Activated gamma-delta T cell treated with Interleukin-2 at 50 U/mL for 16 hours (primary cell): ENCODE results near the gene DAP.
"Not testable (repeated sequence)": the region's sequence is repeated elsewhere in the genome, so short reads cannot be mapped to it uniquely, and the experiment has no call there.

Experiments
- DNase-seq: peaks from one replicate; pipeline ENCODE4 v3.0.0-alpha.2; 2020

Gene DAP

GRCh38 chr5:10648806-10649665 is 112.0 kb downstream of the DAP start:
- no peak for DNase-seq

DNA sequence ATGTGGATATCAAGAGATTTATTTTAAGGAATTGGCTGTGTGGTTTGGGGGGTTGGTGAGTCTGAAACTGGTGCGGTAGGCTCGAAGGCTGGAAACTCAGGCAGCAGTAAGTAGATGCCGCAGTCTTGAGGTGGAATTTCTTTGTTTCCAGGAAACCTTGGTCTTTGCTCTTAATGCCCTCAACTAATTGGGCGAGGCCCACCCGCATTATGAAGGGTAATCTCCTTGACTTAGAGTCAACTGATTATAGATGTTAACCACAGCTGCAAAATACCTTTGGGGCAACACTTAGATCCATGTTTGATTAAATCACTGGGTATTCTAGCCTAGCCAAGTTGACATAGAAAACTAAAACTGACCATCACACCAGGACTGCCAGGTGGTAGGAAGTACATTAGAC is 113.4 kb downstream of the DAP start:
- DNase-seq: no peak

DNA sequence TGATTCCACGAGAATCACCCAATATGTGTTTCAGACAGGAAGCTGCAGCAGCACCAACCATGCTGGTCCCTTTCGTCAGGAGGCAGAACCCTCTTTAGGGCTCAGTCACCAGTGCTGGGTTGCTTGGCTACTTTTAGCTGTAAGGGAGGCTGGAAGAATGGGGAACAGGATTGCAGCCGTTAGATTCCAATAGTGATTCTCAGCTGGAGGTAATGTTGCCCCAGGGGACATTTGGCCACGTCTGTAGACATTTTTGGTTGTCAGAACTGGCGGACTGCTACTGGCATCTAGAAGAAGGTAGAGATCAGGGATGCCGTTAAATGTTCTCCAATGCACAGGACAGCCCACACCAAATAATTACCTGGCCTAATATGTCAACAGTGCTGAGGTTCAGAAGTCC is 115.4 kb downstream of the DAP start:
- DNase-seq: no peak

- no peak for DNase-seq
These were observed 115.9 kb downstream of the DAP start for GRCh38 chr5:10645146-10645545.

DNA sequence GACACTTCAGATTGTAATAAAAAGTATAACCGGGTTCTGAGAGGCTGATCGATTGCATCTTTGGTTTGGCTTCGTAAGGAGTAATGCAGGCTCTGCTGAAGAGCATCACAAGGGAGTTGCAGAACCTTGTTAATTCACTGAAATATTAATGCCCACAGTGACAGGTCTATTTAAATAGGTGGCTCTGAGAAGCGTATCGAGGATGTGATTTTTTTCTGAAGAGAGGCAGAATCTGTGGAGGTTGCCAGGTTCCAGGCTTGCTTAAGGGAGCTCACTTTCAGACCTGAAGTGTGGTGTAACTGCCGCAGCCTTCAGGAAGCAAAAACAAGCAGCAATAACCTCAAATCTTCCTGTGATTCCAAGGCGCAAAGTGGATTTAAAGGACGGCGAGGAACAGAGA is 116.8 kb downstream of the DAP start:
- DNase-seq: no peak

- no peak for DNase-seq
These were observed 118.7 kb downstream of the DAP start for GRCh38 chr5:10642367-10642766.

DNA sequence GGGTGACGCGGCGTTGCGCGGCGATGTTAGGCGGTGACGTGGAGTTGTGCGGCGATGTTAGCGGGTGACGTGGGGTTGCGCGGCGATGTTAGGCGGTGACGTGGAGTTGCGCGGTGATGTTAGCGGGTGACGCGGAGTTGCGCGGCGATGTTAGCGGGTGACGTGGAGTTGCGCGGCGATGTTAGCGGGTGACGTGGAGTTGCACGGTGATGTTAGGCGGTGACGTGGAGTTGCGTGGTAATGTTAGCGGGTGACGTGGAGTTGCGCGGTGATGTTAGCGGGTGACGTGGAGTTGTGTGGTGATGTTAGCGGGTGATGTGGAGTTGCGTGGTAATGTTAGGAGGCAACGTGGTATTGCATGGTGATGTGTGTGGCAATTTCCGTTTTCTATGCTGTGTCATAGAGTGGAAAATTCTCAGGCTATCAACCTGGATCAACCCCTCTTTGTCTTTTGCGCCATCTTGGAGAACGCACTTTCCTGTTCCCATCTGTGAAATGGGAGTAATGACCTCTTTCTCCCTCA is 121.1 kb downstream of the DAP start:
- no peak for DNase-seq

DNA sequence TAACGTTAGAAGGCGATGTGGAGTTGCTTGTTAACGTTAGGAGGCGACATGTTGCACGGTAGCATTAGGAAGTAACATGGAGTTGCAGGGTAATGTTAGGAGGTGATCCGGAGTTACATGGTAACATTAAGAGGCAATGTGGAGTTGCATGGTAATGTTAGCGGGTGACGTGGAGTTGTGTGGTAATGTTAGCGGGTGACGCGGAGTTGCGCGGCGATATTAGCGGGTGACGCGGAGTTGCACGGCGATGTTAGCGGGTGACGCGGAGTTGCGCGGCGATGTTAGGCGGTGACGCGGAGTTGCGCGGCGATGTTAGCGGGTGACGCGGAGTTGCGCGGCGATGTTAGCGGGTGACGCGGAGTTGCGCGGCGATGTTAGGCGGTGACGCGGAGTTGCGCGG is 122.3 kb downstream of the DAP start:
- DNase-seq: not testable (repeated sequence)

GRCh38 chr5:10637944-10638343 is 123.1 kb downstream of the DAP start:
- no peak for DNase-seq

DNA sequence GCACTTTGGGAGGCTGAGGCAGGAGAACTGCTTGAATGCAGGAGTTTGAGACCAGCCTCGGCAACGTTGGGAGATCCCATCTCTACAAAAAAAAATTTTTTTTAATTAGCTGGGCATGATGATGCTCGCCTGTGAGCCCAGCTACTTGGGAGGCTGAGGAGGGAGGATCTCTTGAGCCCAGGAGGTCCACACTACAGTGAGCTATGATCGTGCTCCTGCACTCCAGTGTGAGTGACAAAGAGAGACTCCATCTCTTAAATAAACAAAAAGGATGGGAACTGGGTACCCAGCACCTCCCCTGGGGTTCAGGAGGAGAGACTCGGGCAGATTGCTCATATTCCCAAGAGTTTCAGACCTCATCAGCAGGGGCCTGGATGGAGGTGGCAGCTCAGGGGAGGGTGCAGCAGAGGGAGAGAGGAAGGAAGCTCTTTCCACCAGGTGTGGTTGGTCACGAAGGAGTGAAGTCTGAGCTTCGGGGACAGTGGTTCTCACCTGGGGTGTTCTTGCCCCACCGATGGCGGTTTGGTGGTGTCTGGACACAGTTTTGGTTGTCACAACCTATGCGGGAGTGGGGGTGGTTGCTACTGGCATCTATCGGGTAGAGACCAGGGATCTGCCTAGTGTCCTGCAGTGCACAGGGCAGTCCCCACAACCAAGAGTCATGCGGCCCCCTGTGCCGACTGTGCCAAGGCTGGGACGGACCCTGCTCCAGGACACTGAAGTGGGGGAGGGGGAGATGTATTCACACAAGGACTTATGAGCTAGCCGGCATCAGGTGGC is 124.5 kb downstream of the DAP start:
- DNase-seq: no peak

DNA sequence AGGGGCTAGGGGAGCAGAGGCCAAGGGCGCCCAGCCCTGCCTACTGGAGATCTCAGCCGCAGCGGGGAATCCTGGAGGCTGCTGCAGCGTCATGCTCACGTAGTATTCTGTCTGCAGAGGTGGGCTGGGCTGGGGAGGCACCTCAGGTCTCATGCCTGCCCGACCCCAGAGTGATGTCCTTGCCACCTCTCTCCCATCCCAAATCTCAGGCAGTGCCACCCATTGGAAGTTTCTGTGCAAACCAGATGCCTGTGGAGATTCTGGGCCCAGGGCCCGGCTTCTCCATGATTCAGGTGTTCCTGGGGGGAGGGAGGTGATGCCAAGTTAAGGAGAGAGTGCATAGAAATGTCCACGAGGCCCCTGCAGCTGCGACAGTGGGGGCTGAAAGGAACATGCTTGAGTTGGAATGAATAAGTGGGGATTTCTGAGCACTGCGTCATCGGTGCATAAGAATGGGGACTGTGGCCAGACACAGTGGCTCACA is 125.1 kb downstream of the DAP start:
- DNase-seq: no peak

DNA sequence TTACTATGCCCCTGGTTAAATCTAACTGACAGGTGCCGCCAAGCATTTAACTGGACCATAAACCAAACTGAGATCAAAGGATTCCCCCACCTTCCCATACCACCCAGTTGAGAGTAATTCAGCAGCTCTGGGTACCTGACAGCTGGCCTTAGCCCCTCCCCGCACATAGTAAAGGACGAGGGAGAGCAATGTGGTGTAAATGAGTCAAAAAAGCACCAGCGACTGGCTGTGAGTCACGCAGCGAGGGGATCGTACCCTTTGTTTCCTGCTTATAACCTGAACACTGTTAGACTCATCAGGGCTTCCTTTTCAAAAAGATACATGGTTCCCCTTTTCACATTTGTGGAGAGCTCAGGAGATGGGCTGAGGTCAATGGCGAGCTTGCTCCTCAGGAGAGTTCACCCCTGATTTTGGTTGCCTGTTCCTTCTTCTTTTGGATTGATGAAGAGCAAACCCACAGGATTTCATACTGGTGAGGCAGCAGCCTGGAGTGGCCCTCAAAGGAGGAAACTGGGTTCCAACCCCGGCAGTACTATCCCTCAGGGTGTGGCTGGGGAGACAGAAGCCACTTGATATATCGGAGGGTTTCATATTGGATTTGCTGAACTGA is 125.7 kb downstream of the DAP start:
- DNase-seq: no peak

- DNase-seq: no peak
These were observed 126.5 kb downstream of the DAP start for GRCh38 chr5:10634562-10634961.

- DNase-seq: no peak
These were observed 127.0 kb downstream of the DAP start for GRCh38 chr5:10634050-10634449.

DNA sequence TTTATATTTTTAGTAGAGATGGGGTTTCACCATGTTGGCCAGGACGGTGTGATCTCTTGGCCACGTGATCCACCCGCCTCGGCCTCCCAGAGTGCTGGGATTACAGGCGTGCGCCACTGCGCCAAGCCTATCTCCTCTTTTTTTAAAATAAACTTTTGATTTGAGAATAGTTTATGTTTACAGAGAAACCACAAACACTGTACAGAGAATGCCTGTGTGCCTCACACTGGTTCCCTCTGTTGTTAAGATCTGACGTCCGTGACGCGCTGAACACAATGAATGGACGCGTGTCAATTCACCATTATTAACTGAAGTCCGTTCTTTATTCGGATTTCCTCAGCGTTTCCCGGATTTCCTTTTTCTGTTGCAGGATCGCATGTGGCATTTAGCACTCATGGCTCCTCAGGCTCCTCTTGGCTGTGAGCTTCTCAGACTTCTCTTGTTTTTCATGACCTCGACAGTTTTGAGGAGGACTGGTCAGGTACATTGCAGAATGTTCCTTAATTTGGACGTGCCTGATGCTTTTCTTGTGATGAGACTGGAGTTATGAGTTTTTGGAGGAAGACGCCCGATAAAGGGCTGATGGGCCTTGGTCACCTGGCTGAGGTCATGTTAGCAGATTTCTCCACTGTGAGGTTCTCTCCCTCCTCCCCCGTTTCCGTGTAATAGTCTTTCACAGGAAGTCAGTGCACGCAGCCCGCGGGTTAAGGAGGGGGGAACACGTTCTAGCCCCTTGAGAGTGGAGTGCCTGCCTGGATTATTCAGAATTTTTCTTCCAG is 127.6 kb downstream of the DAP start:
- no peak for DNase-seq

DNA sequence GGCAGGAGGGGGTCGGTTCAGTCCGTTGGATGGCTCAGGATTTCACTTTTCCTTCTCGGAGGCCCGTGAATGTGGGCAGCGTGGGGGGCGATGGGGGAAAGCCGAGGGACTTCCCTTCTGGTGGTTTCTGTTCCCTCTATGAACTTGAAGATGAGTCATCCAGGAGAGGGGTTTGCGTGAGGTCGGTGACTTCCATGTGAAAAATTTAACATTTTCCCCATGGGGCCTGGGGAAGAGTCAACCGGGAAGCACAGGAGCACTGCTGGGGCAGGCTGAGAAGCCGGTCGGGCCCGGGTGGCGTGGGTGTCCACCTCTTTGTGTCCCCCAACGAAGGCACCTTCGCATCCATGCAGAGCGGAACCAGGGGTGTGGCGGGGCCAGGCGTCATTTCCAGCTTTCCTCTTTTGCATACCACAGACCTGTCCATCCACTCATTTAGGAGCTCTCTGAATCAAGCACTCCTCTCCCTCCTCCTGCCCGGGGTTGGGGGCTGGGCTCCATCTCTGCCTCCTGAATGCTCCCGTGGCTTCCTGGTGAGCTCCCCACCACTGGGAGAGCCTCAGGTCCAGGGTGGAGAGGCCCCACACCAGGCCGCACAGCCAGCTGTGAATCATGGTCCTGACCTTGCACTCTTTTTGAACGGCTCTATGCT is 128.8 kb downstream of the DAP start:
- no peak for DNase-seq

DNA sequence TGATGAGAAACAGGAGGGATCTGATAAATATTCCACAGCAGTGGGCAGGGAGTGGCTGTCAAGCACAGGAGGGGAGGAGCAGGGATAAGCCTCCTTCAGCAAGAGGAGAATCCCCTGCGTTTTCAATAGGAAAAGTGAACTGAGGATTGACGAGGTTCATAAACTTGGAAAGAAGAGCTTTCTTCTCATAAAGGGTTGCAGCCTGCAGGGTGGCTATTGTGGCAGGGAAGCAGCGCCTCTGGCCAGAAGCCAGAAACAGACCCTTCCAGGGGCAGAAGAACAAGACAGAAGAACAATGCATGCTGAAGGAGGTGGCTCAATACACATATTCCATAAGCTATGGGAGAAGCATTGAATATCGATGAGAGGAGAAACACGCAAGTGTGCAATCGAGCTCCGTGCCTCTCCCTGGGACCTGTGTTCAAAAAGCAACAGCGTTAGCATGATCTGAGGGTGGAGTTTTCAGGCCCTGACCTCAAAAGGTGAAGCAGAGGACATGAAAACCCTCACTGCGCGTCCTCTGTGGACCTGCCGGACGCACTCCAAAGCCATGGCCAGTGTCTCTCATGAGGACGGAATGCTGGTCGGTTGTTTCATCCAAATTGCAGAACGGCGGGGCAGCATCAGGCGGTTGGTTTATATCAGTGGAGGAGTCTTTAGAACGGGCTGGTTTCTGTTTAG is 129.6 kb downstream of the DAP start:
- no peak for DNase-seq

DNA sequence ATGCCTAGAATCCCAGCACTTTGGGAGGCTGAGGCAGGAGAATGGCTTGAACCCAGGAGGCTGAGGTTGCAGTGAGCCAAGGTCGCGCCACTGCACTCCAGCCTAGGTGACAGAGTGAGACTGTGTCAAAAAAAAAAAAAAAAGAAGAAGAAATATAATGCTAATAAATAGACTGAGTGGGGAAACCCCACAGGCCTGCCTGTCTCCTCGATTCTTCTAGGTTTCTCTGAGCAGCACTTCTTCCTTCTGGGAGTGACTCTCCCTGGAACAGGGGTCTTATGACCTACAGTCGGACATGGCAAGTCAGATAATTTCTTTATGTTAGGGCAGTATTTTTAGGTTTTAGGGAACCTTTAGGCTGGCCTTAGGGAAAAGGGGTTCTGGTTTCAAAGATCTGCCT is 130.3 kb downstream of the DAP start:
- not testable (repeated sequence) for DNase-seq

- no peak for DNase-seq
These were observed 130.9 kb downstream of the DAP start for GRCh38 chr5:10630126-10630525.

DNA sequence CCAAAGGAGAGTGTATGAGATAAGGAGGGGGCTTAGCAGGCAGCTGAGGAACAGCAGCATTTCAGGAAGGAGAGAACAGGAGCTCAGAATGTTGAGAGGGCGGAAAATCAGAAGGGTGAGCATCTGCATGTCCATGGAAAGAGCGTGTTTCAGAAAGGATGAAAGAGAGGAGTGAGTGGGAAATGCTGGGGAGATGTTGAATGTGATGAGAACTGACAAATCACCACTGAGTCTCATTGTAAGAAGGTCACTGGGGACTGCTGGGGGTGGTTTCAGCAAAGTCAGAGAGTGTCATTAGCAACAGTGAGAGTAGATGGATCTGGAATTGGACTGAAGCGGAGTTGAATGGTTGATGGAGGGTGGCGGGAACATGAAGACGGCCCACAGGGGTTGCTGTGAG is 131.4 kb downstream of the DAP start:
- no peak for DNase-seq
